Measurements from ENCODE around the gene NKAIN2. TPM values are rescaled to one million over a fixed set of nuclear protein-coding genes. Genes with fewer than 3 reads are reported as not detected.

The NKAIN2 gene
- total and polyA plus RNA-seq, 7 donors = 0.08 to 13.5 (median 1.1) TPM

DNA sequence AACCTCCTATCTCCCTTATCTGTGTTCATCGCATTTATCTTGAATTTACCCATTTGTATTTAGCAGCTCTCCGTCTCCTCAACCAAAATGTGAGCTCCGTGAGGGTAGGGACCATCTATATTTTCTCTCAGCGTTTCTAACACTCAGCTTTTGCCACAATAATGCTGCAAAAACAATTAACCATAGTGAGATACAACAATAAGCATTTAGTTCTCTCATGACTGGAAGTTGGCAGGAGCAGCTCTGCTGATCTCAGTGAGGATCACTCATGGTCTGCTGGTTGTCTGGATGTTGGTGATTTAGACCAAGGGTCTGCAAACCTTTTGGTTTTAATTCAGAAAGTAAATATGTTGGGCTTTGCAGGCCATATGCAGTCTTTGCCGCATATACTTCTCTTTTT lies 763.7 kb downstream of the NKAIN2 start:
- intact Hi-C loops (cut with DNase I) = no loop called here
- ATAC-seq (no peak), DNase-seq (no peak)
- H3K4me1 ChIP-seq = no peaks in the 10 kb centered on the region
- no peaks in the 10 kb centered on the region for H3K36me3 ChIP-seq (ENCODE audit: insufficient read depth in 1 of 2, low read depth in 1 of 2)
- no peak overlapping the region for H3K4me3 ChIP-seq
- no peak overlapping the region for H3K27ac ChIP-seq
- no peaks in the 10 kb centered on the region for H3K9me3 ChIP-seq
- no peaks in the 10 kb centered on the region for H3K27me3 ChIP-seq (ENCODE audit: insufficient read depth in 3 of 3, low read length in 2 of 3)
- WGBS, 3 donors = 83 to 89% (median 84%) methylated on average over 5 of the region's 5 CpGs
- TF ChIP-seq, protein P1, sequence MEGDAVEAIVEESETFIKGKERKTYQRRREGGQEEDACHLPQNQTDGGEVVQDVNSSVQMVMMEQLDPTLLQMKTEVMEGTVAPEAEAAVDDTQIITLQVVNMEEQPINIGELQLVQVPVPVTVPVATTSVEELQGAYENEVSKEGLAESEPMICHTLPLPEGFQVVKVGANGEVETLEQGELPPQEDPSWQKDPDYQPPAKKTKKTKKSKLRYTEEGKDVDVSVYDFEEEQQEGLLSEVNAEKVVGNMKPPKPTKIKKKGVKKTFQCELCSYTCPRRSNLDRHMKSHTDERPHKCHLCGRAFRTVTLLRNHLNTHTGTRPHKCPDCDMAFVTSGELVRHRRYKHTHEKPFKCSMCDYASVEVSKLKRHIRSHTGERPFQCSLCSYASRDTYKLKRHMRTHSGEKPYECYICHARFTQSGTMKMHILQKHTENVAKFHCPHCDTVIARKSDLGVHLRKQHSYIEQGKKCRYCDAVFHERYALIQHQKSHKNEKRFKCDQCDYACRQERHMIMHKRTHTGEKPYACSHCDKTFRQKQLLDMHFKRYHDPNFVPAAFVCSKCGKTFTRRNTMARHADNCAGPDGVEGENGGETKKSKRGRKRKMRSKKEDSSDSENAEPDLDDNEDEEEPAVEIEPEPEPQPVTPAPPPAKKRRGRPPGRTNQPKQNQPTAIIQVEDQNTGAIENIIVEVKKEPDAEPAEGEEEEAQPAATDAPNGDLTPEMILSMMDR (IDR thresholded peaks at IDR 0.05) = no peak

DNA sequence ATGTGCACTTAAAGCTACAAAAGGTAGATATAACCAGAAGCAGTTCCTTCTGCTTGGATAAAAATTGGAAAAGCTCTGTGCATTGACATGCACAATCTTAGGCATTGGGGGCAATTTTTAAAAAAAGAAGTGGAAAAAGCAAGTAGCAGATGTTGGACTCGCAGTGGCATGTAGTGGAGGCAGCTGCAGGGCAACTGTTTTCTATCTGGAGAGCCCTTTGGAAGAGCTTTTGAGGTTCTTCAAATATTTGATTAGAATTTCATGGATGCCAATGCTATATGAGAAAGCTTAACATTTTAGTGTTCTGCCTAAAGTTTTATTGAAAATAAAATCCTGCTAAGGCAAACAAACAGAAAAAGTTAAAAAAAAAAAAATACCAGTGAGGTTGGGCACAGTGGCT lies 770.3 kb downstream of the NKAIN2 start:
- H3K4me1 ChIP-seq = no peaks in the 10 kb centered on the region
- H3K27ac ChIP-seq = no peak overlapping the region
- ATAC-seq (no peak), DNase-seq (no peak)
- no peaks in the 10 kb centered on the region for H3K9me3 ChIP-seq
- intact Hi-C loops (cut with DNase I) = no loop called here
- no peaks in the 10 kb centered on the region for H3K27me3 ChIP-seq (ENCODE audit: insufficient read depth in 3 of 3, low read length in 2 of 3)
- H3K36me3 ChIP-seq (ENCODE audit: insufficient read depth in 1 of 2, low read depth in 1 of 2) = no peaks in the 10 kb centered on the region
- H3K4me3 ChIP-seq = no peak overlapping the region
- TF ChIP-seq, protein P1 (IDR thresholded peaks at IDR 0.05) = no peak
- 31 to 60% (median 39%) methylated on average over 1 of the region's 1 CpG for WGBS, 3 donors

DNA sequence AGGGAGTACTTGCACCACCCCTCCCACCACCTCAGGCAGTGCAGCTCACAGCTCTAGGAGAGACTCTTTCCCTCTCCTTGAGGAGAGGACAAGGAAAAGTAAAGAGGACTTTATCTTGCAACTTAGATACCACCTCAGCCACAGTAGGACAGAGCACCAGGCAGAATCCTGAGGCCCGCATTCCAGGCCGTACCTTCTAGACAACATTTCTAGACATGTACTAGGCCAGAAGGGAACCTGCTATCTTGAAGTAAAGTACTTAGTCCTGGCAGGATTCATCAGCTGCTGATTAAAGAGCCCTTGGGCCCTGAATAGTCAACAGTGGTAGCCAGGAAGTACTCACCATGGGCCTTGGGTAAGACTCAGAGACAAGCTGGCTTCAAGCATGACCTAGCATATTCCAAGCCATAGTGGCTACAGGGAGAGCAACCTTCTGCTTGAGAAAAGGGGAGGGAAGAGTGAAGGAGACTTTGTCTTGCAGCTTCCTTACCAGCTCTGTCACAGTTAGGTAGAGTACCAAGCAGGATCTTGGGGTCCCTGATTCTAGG lies 774.1 kb downstream of the NKAIN2 start:
- Histone ChIP-seq H3K27ac (no peak overlapping the region), H3K36me3 (ENCODE audit: insufficient read depth in 1 of 2, low read depth in 1 of 2) (no peaks in the 10 kb centered on the region), H3K27me3 (ENCODE audit: insufficient read depth in 3 of 3, low read length in 2 of 3) (no peaks in the 10 kb centered on the region), H3K9me3 (no peaks in the 10 kb centered on the region), H3K4me1 (no peaks in the 10 kb centered on the region), H3K4me3 (no peak overlapping the region)
- WGBS, 3 donors = 95 to 99% (median 98%) methylated on average over 2 of the region's 2 CpGs
- intact Hi-C loops (cut with DNase I) = no loop called here
- ATAC-seq = no peak
- TF ChIP-seq, protein P1 (IDR thresholded peaks at IDR 0.05) = no peak
- no peak for DNase-seq

DNA sequence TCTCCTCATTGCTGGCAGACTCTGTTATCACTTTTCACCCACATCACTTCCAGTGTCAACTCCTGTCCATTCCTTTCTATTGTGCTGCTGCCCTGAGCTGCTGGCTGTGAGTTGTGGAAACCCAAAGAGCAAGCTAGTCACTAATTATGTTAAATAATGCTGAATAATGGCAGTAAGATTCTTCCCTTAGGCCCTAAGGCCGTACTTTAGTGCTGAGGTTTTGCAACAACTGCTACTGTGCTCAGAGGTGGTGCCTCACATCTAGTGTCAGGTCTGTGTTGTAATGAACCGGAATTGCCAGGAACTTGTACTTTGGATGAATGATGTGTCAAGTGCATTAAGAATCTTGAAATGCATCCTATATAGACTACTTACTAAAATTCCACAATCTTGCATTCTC lies 786.3 kb downstream of the NKAIN2 start:
- ATAC-seq (no peak), DNase-seq (no peak)
- 45 to 47% (median 47%) methylated on average over 2 of the region's 2 CpGs for WGBS, 3 donors
- H3K4me1 ChIP-seq = no peaks in the 10 kb centered on the region
- no peaks in the 10 kb centered on the region for H3K36me3 ChIP-seq (ENCODE audit: insufficient read depth in 1 of 2, low read depth in 1 of 2)
- H3K4me3 ChIP-seq = no peak overlapping the region
- no peaks in the 10 kb centered on the region for H3K9me3 ChIP-seq
- TF ChIP-seq, protein P1 (IDR thresholded peaks at IDR 0.05) = no peak
- no peak overlapping the region for H3K27ac ChIP-seq
- intact Hi-C loops (cut with DNase I) = no loop called here
- no peaks in the 10 kb centered on the region for H3K27me3 ChIP-seq (ENCODE audit: insufficient read depth in 3 of 3, low read length in 2 of 3)

DNA sequence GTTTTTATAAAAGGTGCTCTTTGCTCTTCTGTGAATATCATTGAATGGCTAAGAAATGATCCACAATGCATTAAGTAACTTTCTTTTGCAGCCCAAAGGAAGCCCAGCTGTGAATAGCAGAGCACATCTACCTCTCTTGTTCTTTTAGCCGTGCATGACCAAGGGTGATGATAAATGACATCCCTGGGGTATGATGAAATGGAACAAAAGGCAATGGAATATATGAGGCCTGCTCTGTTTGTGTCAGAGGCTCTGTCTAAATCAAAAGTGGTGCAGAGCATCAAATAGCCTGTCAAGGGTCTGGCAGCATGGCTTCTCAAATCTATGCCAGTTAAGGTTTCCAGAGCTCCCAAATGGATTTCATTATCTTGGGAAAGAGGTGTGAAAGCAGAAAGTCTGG lies 796.0 kb downstream of the NKAIN2 start:
- intact Hi-C loops (cut with DNase I) = no loop called here
- DNase-seq (no peak), ATAC-seq (no peak)
- H3K4me3 ChIP-seq = no peak overlapping the region
- no peaks in the 10 kb centered on the region for H3K4me1 ChIP-seq
- no peak overlapping the region for H3K27ac ChIP-seq
- H3K9me3 ChIP-seq = no peaks in the 10 kb centered on the region
- 31 to 42% (median 41%) methylated on average over 1 of the region's 1 CpG for WGBS, 3 donors
- TF ChIP-seq, protein P1 (IDR thresholded peaks at IDR 0.05) = no peak
- H3K36me3 ChIP-seq (ENCODE audit: insufficient read depth in 1 of 2, low read depth in 1 of 2) = no peaks in the 10 kb centered on the region
- no peaks in the 10 kb centered on the region for H3K27me3 ChIP-seq (ENCODE audit: insufficient read depth in 3 of 3, low read length in 2 of 3)
